Endothelial cell of umbilical vein (primary cell): ENCODE data around the gene ANKMY2.

Experiments
- FOS ChIP-seq: IDR thresholded peaks from 2 replicates; pipeline ENCODE4 v1.6.1; 2011; ENCODE audit warnings: mild to moderate bottlenecking, low read length, moderate library complexity, borderline replicate concordance; ENCODE audit not compliant: insufficient read depth
- MYC ChIP-seq: IDR thresholded peaks from one replicate; pipeline ENCODE4 v1.6.1; 2011; ENCODE audit warnings: mild to moderate bottlenecking, low read depth, low read length
- POLR2A ChIP-seq: IDR thresholded peaks from 2 replicates; pipeline ENCODE4 v1.6.1; 2012; ENCODE audit warnings: low read depth, mild to moderate bottlenecking, control low read depth, low read length
- POLR2AphosphoS5 ChIP-seq: IDR thresholded peaks from 2 replicates; pipeline ENCODE4 v1.6.1; 2012; ENCODE audit warnings: low read depth, mild to moderate bottlenecking, control low read depth, low read length, moderate library complexity; ENCODE audit not compliant: insufficient read depth
- TF ChIP-seq, protein P1 (sequence below), 2 donors: IDR thresholded peaks; 1 replicate in 1 of 2; 2 replicates in 1 of 2; pipeline ENCODE4 v1.5.1; 2011; ENCODE audit warnings: low read length in 2 of 2, mild to moderate bottlenecking in 2 of 2, moderate library complexity in 2 of 2, control low read depth in 1 of 2, inconsistent platforms in 1 of 2, low read depth in 1 of 2; ENCODE audit not compliant: insufficient read depth in 1 of 2; ENCODE audit errors: extremely low read depth in 1 of 2
- TF ChIP-seq, protein P2 (sequence below): IDR thresholded peaks from 2 replicates; pipeline ENCODE4 v1.6.1; 2011; ENCODE audit not compliant: insufficient read depth, insufficient read length

DNA sequence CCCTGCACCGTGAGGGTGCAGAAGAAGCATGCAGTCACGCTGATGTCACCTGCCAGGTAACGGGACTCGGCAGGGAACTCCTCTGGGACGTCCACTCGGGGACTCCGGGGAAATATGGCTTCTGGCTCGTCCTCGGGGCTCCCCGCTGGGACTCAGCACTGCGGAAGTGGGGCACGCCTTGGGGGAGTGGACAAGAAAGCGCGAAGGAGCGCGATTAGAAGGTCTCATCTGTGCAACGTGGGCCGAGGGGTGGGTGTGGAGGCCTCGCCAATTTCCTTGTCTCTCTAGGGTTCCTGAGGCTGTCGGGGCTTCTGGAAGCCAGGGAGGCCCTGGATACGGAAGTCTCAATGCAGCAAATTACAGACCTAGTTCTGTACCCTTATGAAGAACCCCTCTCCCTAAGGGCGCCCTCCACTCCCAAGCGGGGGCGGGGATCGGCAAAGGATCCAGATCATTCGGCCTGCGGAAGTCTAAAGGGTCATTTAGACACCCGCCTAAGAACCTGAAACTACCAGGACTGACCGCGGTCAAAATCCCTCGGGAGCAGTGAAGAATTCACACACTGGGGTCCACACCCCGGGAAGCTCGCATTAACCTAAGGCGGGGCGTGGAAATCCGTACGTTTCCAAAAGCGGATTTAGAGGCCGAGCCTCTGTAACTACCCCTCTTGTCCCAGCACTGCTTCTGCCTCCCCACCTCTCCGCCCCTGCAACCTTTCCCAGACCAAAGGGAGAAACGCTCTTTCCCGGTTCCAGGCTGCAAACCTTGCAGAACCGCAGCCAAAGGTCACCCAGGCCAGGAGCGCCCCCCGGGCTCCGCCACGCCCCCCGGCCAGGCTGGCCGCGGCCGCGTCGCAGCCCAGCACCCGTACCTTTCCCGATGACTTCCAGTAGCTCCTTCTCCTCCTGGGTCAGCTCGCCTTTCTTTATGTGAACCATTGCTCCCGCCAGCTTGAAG is 640 bp downstream of the ANKMY2 start:
- TF ChIP-seq, protein P1, sequence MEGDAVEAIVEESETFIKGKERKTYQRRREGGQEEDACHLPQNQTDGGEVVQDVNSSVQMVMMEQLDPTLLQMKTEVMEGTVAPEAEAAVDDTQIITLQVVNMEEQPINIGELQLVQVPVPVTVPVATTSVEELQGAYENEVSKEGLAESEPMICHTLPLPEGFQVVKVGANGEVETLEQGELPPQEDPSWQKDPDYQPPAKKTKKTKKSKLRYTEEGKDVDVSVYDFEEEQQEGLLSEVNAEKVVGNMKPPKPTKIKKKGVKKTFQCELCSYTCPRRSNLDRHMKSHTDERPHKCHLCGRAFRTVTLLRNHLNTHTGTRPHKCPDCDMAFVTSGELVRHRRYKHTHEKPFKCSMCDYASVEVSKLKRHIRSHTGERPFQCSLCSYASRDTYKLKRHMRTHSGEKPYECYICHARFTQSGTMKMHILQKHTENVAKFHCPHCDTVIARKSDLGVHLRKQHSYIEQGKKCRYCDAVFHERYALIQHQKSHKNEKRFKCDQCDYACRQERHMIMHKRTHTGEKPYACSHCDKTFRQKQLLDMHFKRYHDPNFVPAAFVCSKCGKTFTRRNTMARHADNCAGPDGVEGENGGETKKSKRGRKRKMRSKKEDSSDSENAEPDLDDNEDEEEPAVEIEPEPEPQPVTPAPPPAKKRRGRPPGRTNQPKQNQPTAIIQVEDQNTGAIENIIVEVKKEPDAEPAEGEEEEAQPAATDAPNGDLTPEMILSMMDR (IDR thresholded peaks at IDR 0.05; ENCODE audit: extremely low read depth in 1 of 2, insufficient read depth in 1 of 2, low read depth in 1 of 2, low read length in 2 of 2), result no peak
- TF ChIP-seq, protein P2, sequence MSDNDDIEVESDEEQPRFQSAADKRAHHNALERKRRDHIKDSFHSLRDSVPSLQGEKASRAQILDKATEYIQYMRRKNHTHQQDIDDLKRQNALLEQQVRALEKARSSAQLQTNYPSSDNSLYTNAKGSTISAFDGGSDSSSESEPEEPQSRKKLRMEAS, result no peak
- TF ChIP-seq POLR2A (no peak), MYC (no peak), POLR2AphosphoS5 (no peak), FOS (no peak)
